ENCODE measurements around the gene NAGPA.

The NAGPA gene

GRCh38 chr16:4994719-4995434 lies 38.9 kb downstream of the NAGPA start:
- H3K36me3 ChIP-seq (replicated peaks): no peaks in the 10 kb centered on the region
- in situ Hi-C loops (cut with MboI; ENCODE audit: low sequenced_read_pairs): no loop called here
- no peaks in the 10 kb centered on the region for H3K4me1 ChIP-seq
- DNase-seq (ENCODE audit: low spot score in 2 of 2): no peak
- peaks cover 13% of the 10 kb centered on the region for H3K27me3 ChIP-seq (ENCODE audit: low read depth)
- H3K9me3 ChIP-seq: no peaks in the 10 kb centered on the region
- H3K4me3 ChIP-seq: no peak overlapping the region

- no peak for DNase-seq (ENCODE audit: low spot score in 2 of 2)
- H3K4me3 ChIP-seq: no peak overlapping the region
- in situ Hi-C loops (cut with MboI; ENCODE audit: low sequenced_read_pairs): no loop called here
- H3K9me3 ChIP-seq: no peaks in the 10 kb centered on the region
- no peaks in the 10 kb centered on the region for H3K4me1 ChIP-seq
- no peaks in the 10 kb centered on the region for H3K36me3 ChIP-seq (replicated peaks)
- peaks cover 39% of the 10 kb centered on the region for H3K27me3 ChIP-seq (ENCODE audit: low read depth)
Observed at GRCh38 chr16:4991754-4992153, 42.0 kb downstream of the NAGPA start.

- H3K4me1 ChIP-seq: no peaks in the 10 kb centered on the region
- in situ Hi-C loops (cut with MboI; ENCODE audit: low sequenced_read_pairs): no loop called here
Observed at GRCh38 chr16:4990415-4990814, 43.3 kb downstream of the NAGPA start.

GRCh38 chr16:4989391-4990006 lies 44.2 kb downstream of the NAGPA start:
- H3K27me3 ChIP-seq (ENCODE audit: low read depth): peaks cover 57% of the 10 kb centered on the region

More at GRCh38 chr16:4990415-4990814, 43.3 kb downstream of the NAGPA start:
- Histone ChIP-seq H3K4me3 (no peak overlapping the region), H3K9me3 (no peaks in the 10 kb centered on the region), H3K36me3 (replicated peaks) (no peaks in the 10 kb centered on the region), H3K27me3 (ENCODE audit: low read depth) (peaks cover 51% of the 10 kb centered on the region)
- DNase-seq (ENCODE audit: low spot score in 2 of 2): no peak

GRCh38 chr16:4988647-4989046 lies 45.1 kb downstream of the NAGPA start:
- Histone ChIP-seq H3K9me3 (no peaks in the 10 kb centered on the region), H3K4me1 (no peaks in the 10 kb centered on the region), H3K4me3 (no peak overlapping the region), H3K27me3 (ENCODE audit: low read depth) (peaks cover 57% of the 10 kb centered on the region), H3K36me3 (replicated peaks) (no peaks in the 10 kb centered on the region)
- DNase-seq (ENCODE audit: low spot score in 2 of 2): no peak
- in situ Hi-C loops (cut with MboI; ENCODE audit: low sequenced_read_pairs): no loop called here

More at GRCh38 chr16:4989391-4990006, 44.2 kb downstream of the NAGPA start:
- in situ Hi-C loops (cut with MboI; ENCODE audit: low sequenced_read_pairs): no loop called here
- Histone ChIP-seq H3K36me3 (replicated peaks) (no peaks in the 10 kb centered on the region), H3K4me1 (no peaks in the 10 kb centered on the region), H3K9me3 (no peaks in the 10 kb centered on the region), H3K4me3 (no peak overlapping the region)
- DNase-seq (ENCODE audit: low spot score in 2 of 2): no peak

- in situ Hi-C loops (cut with MboI; ENCODE audit: low sequenced_read_pairs): no loop called here
- H3K4me3 ChIP-seq: no peak overlapping the region
- H3K4me1 ChIP-seq: no peaks in the 10 kb centered on the region
- no peaks in the 10 kb centered on the region for H3K36me3 ChIP-seq (replicated peaks)
- peaks cover 57% of the 10 kb centered on the region for H3K27me3 ChIP-seq (ENCODE audit: low read depth)
- no peak for DNase-seq (ENCODE audit: low spot score in 2 of 2)
- H3K9me3 ChIP-seq: no peaks in the 10 kb centered on the region
Observed at GRCh38 chr16:4987580-4988374, 46.0 kb downstream of the NAGPA start.

GRCh38 chr16:4987250-4987579 lies 46.5 kb downstream of the NAGPA start:
- Histone ChIP-seq H3K27me3 (ENCODE audit: low read depth) (peaks cover 51% of the 10 kb centered on the region), H3K4me1 (no peaks in the 10 kb centered on the region), H3K4me3 (no peak overlapping the region), H3K9me3 (no peaks in the 10 kb centered on the region), H3K36me3 (replicated peaks) (no peaks in the 10 kb centered on the region)
- no peak for DNase-seq (ENCODE audit: low spot score in 2 of 2)
- in situ Hi-C loops (cut with MboI; ENCODE audit: low sequenced_read_pairs): no loop called here

- Histone ChIP-seq H3K4me1 (no peaks in the 10 kb centered on the region), H3K27me3 (ENCODE audit: low read depth) (peaks cover 40% of the 10 kb centered on the region), H3K9me3 (no peaks in the 10 kb centered on the region), H3K4me3 (no peak overlapping the region), H3K36me3 (replicated peaks) (no peaks in the 10 kb centered on the region)
- no peak for DNase-seq (ENCODE audit: low spot score in 2 of 2)
- in situ Hi-C loops (cut with MboI; ENCODE audit: low sequenced_read_pairs): no loop called here
Observed at GRCh38 chr16:4984174-4984990, 49.4 kb downstream of the NAGPA start.

GRCh38 chr16:4982056-4982867 lies 51.5 kb downstream of the NAGPA start:
- in situ Hi-C loops (cut with MboI; ENCODE audit: low sequenced_read_pairs): no loop called here
- Histone ChIP-seq H3K4me1 (no peaks in the 10 kb centered on the region), H3K4me3 (no peak overlapping the region), H3K9me3 (no peaks in the 10 kb centered on the region), H3K27me3 (ENCODE audit: low read depth) (peaks cover 23% of the 10 kb centered on the region), H3K36me3 (replicated peaks) (no peaks in the 10 kb centered on the region)
- no peak for DNase-seq (ENCODE audit: low spot score in 2 of 2)

- Histone ChIP-seq H3K9me3 (no peaks in the 10 kb centered on the region), H3K27me3 (ENCODE audit: low read depth) (peaks cover 16% of the 10 kb centered on the region), H3K4me1 (no peaks in the 10 kb centered on the region), H3K36me3 (replicated peaks) (no peaks in the 10 kb centered on the region), H3K4me3 (no peak overlapping the region)
- DNase-seq (ENCODE audit: low spot score in 2 of 2): no peak
- in situ Hi-C loops (cut with MboI; ENCODE audit: low sequenced_read_pairs): no loop called here
Observed at GRCh38 chr16:4981473-4981872, 52.3 kb downstream of the NAGPA start.

GRCh38 chr16:4980691-4981090 lies 53.0 kb downstream of the NAGPA start:
- DNase-seq (ENCODE audit: low spot score in 2 of 2): no peak
- no peaks in the 10 kb centered on the region for H3K36me3 ChIP-seq (replicated peaks)
- H3K9me3 ChIP-seq: no peaks in the 10 kb centered on the region
- no peaks in the 10 kb centered on the region for H3K4me1 ChIP-seq
- in situ Hi-C loops (cut with MboI; ENCODE audit: low sequenced_read_pairs): no loop called here
- no peak overlapping the region for H3K4me3 ChIP-seq
- H3K27me3 ChIP-seq (ENCODE audit: low read depth): peaks cover 8% of the 10 kb centered on the region

GRCh38 chr16:4979736-4980660 lies 53.7 kb downstream of the NAGPA start:
- in situ Hi-C loops (cut with MboI; ENCODE audit: low sequenced_read_pairs): no loop called here
- H3K36me3 ChIP-seq (replicated peaks): no peaks in the 10 kb centered on the region
- no peak overlapping the region for H3K4me3 ChIP-seq
- no peak for DNase-seq (ENCODE audit: low spot score in 2 of 2)
- H3K4me1 ChIP-seq: no peaks in the 10 kb centered on the region
- peaks cover 3% of the 10 kb centered on the region; the same call in 1 of the 2 replicates for H3K27me3 ChIP-seq (ENCODE audit: low read depth)
- no peaks in the 10 kb centered on the region for H3K9me3 ChIP-seq

All from HAP-1 (cell line).